ENCODE results near the gene NPSR1. TPM values are rescaled to one million over a fixed set of nuclear protein-coding genes. Genes with fewer than 3 reads are reported as not detected.
"Not testable (repeated sequence)": the region's sequence is repeated elsewhere in the genome, so short reads cannot be mapped to it uniquely, and the experiment has no call there.

Gene NPSR1
- polyA plus RNA-seq, 12 donors, result 0.21 to 0.99 (median 0.28) TPM; not detected in 2

DNA sequence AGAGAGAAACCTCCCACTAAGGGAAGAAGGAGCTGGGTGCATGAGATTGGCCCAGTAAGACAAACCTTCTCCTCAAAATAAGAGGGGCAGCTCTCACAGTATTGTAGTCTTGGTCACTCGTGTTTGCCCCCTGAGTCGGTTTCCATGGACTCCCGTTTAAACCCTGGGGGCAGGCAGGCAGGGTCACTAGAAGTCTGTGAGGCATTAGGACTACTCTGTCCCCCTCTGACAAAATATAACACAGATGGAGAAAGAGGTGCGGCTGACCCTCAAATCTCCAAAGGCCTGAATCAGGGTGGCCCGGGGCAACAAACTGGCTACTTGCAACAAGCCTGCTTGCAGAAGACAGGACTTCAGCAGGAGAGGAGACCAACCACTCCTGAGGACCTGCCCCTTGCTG lies 210.6 kb downstream of the NPSR1 start:
- not testable (repeated sequence) for DNase-seq

DNA sequence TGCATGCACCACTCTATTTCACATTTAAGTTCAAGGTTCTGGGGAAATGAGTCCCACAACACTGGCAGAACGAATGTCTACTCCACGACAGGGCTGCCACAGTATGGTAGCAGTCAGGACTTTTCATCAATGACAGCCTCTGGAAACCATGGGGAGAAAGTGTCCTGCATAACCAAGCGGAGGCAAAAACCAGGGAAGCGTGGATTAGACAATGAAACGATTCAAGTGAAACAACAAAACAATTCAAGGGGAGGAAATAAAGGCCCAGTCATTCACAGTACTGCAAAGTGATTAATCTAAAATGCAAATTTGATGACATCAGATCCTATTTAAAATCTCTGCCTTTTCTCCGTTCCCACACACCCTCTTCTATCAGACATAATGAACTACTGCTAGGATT lies 211.0 kb downstream of the NPSR1 start:
- no peak for DNase-seq

- DNase-seq, result not testable (repeated sequence)
These were observed 212.0 kb downstream of the NPSR1 start for GRCh38 chr7:34870041-34870440.

DNA sequence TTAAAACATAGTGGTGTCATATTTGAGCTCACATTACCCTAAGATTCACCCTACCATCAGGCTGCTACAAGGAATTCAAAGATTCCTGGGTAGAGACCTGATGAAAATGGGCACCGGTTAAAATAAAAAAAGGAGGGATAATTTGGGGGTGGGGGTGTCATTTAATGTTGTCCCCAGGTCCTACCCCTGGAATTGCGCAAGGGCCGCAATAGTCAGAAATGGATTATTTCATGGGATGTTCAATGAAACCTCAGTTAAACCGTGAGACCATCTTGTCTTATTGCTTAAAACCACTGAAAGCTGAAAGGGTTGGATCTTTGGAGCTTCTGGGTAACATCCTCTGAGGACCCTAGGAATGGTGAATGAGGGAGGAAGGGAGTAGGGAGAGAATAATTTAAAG lies 216.3 kb downstream of the NPSR1 start:
- not testable (repeated sequence) for DNase-seq

DNA sequence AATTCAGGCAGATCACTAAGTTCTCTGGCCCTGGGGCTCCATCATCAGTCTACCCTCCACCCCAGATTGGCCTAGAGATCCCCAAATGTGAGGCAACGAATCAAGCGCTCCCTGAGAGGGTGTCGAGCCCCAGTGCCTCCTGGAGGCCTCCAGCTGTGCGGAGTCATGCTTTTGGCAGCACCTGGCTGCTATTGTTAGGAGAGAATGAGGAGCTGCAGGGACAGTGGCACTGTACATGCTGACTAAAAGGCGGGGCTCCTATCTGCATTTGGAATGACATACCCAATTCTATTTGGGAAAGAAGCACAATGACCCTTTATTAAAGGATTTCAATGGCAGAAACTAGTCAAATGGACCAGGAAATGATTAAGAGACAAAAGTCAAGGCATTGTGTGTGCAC lies 217.5 kb downstream of the NPSR1 start:
- DNase-seq, result no peak

DNA sequence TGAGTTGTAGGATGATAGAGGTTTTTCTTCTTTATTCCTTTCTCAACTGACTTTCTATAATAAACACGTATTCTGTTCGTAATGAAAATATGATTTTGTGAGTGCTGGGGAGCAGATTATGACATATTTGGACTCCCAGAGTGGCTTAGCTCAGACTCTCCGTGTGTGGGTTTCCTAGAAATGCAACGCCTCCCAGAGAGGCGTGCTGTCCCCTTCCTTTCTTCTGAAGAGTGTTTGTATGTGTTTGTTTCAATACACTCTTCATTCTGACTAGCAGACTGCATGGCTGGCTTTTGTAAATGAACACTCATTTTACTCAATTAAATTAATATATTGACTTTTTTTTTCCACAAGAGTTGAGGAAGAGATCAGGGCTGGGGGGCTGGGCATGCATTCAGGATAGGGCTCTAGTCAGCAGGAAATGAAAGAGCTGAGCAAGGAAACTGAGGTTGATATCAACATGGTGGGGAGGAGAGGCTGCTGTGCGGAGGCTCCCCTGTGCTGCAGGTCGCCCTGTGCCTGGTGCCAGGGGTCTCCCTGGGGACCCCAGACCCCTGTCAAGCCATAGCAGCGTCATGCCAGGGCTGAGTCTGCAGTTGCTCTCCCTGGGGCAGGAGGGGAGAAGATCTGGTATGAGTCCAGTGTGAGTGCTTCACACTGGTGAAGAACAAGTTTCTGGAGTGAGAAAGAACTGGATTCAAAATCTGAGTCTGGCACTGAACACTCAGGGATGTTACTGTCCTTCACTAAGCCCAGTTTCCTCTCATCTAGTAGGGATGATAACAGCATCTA lies 221.1 kb downstream of the NPSR1 start:
- not testable (repeated sequence) for DNase-seq

DNA sequence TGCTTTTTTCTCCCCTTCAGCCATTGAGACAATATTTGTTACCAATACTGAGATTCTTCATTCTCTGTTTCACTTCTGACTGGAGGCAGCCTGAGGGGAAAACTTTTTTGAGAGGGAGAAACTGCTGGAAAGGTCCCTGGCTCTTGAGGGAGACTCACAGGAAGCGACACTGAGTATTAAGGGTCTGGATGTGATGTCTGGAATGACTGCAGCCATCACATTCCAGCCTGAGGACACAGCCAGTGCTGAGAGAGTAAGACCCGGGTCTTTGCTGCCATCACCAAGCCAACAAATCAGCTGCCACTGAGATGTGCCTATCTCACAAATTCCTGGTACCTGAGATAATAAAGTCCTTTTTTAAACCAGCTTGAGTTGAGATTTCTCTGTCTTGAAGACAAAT lies 221.9 kb downstream of the NPSR1 start:
- DNase-seq, result no peak

- DNase-seq, result not testable (repeated sequence)
These were observed 225.8 kb downstream of the NPSR1 start for GRCh38 chr7:34883855-34884254.

DNA sequence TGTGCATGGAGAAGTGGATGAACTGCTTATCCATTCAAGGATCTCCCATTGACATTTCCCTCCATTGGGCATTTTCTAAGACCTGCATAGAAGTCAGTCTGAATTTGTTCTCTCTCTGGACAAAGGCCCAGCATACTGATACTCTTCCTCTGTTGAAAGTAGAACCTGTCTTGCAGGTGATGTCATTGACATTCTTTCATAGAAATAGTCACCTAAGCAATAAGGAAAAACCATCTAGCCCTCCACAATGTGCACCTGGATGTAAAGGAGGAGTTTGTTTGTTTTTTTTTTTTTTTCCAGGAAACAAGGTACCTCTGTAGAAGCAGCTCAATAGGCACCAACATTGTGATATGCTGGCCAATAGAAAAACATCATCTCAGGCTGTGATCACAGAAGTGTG lies 228.8 kb downstream of the NPSR1 start:
- no peak for DNase-seq

DNA sequence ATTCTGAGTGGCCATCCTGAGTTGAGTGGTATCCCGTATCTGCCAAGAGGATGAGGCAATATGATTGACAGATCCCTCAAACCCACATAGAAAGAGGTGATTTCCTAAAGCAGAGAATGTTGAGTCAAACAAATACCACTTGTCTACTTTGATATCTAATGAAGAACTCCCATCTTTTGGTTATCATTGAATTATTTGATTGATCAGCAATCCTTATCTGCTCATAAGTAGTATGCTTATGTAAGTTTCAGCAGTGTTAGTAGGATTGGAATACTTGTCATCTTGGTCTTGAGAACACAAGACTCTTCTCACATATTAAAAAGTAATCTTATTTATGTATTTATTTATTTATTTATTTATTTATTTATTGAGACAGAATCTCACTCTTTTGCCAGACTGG lies 231.9 kb downstream of the NPSR1 start:
- no peak for DNase-seq

- no peak for DNase-seq
These were observed 237.2 kb downstream of the NPSR1 start for GRCh38 chr7:34895202-34895601.

Measured in muscle of arm (tissue), 12 donors.